Esophagus (tissue), 2 donors: ENCODE measurements around the gene EMD. TPM values are rescaled to one million over a fixed set of nuclear protein-coding genes. Genes with fewer than 3 reads are reported as not detected.

Experiments used
- H3K27ac ChIP-seq, 2 donors: one replicate each; pipeline ENCODE4 v1.5.1; 2013; ENCODE audit warnings: low read depth in 2 of 2, mild to moderate bottlenecking in 2 of 2, inconsistent platforms in 1 of 2, low read length in 1 of 2, moderate library complexity in 1 of 2
- H3K27me3 ChIP-seq, 2 donors: one replicate each; pipeline ENCODE4 v1.6.1; 2013; ENCODE audit warnings: low read length in 2 of 2, control low read depth in 1 of 2, mild to moderate bottlenecking in 1 of 2; ENCODE audit not compliant: insufficient read depth in 2 of 2, control insufficient read depth in 1 of 2
- H3K36me3 ChIP-seq, 2 donors: one replicate each; pipeline ENCODE4 v1.6.1; 2013; ENCODE audit warnings: low read length in 1 of 2; ENCODE audit not compliant: control insufficient read depth in 2 of 2, insufficient read depth in 2 of 2
- H3K4me1 ChIP-seq, 2 donors: one replicate each; pipeline ENCODE4 v1.6.1; 2013; ENCODE audit warnings: low read length in 1 of 2; ENCODE audit not compliant: control insufficient read depth in 2 of 2, insufficient read depth in 2 of 2
- H3K4me3 ChIP-seq, 2 donors: one replicate each; pipeline ENCODE4 v1.5.1; 2013; ENCODE audit warnings: low read length in 2 of 2, mild to moderate bottlenecking in 2 of 2, low read depth in 1 of 2, moderate library complexity in 1 of 2
- H3K9me3 ChIP-seq, 2 donors: one replicate each; pipeline ENCODE4 v1.6.1; 2013; ENCODE audit warnings: mild to moderate bottlenecking in 2 of 2, low read depth in 1 of 2, low read length in 1 of 2, moderate library complexity in 1 of 2; ENCODE audit not compliant: control insufficient read depth in 2 of 2, insufficient read depth in 1 of 2
- WGBS, 2 donors: extraction: QIAGEN DNeasy Blood & Tissue Kit; methylation state at CpG; one replicate each; pipeline ENCODE4 v1.1.7; 2013; 5-methylcytosine and 5-hydroxymethylcytosine counted together
- polyA plus RNA-seq, 2 donors: library from polyadenylated mRNA; stranded (reverse); fragments of 200-250 nt; gene quantifications; one replicate each; pipeline ENCODE4 v1.2.3, GENCODE V29; 2013
- donor health status: healthy with polysubstance abuse.
- donor health status: Bipolar disorder and iron deficiency.

Gene EMD
- polyA plus RNA-seq, 2 donors, result 66.5 to 83.9 TPM

DNA sequence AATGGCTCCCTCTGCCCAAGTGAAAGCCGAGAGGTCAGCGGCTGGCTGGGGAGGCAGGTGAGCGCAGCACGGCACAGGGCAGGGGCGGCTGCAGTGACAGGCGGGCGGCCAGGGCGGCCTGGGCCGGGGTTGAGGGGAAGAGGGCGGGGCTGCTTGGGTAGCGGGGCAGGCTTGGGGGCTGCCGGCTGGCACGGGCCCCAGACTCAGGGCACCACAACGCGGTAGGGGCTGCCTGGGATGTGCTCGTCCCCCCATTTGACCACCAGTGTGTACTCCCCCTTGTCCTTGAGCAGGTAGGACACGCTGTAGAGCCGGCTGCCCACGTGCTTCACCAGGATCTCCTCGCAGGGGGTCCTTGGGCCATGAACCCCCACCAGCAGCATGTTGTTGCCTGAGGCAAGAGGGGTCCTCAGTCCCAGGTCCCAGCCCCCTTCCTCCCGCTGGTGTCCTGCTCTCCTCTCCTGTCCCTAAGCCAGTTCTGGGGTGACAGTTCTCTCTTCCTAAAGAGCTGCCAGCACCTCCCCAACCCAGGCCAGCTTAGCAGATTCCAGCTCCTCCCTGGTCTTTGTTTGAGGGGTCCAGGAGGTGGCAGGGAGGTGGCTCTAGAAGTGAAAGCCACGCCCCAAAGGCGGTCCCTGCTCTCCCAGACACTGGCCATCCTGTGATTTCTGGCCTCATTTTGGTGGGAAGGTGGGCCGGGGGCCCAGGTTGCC is 30.3 kb upstream of the EMD start:
- peaks cover 0 to 41% of the 10 kb centered on the region in 2 donors for H3K36me3 ChIP-seq
- peaks cover 3 to 6% of the 10 kb centered on the region in 2 donors for H3K4me1 ChIP-seq
- no peaks in the 10 kb centered on the region for H3K27me3 ChIP-seq
- 87 to 89% methylated on average over 20 to 24 of the region's 24 CpGs for WGBS, 2 donors
- H3K27ac ChIP-seq, result no peak overlapping the region
- H3K4me3 ChIP-seq, result no peak overlapping the region
- no peaks in the 10 kb centered on the region for H3K9me3 ChIP-seq

DNA sequence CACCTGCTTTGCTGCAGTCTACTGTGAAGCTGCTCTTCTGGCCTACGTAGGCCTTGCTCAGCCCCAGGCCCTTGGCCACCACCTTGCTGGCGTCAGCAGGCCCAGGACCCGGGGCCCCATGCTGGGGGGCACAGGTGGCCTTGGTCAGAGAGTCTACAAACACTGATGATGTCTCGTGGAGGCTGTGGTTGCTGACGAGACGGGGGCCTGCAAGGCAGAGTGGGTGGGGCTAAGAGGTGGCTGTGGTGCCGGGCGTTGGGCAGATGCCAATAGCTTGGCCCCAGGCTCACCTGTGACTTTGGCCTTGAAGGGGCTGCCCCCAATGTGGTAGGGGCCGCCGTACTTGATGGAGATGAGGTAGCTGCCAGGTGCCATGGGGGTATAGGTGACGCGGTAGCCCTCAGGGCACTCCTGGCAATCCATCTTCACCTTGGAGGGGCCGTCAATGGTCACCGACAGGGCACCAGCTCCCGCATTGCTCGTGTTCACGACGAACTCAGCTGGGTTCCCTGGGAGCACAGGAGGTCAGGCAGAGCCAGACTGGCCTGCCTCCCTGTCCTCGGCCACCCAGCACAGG is 29.6 kb upstream of the EMD start:
- no peak overlapping the region for H3K4me3 ChIP-seq
- no peaks in the 10 kb centered on the region for H3K9me3 ChIP-seq
- H3K36me3 ChIP-seq, result peaks cover 0 to 47% of the 10 kb centered on the region in 2 donors
- no peaks in the 10 kb centered on the region for H3K27me3 ChIP-seq
- no peak overlapping the region for H3K27ac ChIP-seq
- peaks cover 3 to 6% of the 10 kb centered on the region in 2 donors for H3K4me1 ChIP-seq
- WGBS, 2 donors, result 62 to 79% methylated on average over 17 to 19 of the region's 19 CpGs

DNA sequence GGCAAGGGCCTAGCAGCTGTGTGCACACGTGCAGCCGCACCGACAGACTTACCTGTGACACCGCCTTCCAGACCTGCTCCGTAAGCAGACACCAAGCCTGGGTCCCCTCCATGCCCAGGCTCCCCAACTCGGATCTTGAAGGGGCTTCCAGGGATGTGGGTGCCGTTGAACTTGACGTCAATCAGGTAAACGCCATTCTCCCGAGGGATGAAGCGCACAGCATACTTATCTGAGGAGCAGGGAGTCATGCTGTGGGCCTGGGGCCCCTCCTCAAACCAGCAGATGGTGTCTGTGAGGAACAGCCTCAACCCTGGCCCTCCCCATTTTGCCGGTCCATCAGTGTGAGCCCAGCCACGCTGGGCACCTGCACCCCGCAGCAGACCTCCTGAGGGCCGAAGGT is 29.1 kb upstream of the EMD start:
- H3K9me3 ChIP-seq, result no peaks in the 10 kb centered on the region
- peaks cover 0 to 52% of the 10 kb centered on the region in 2 donors for H3K36me3 ChIP-seq
- no peak overlapping the region for H3K27ac ChIP-seq
- WGBS, 2 donors, result 81 to 87% methylated on average over 15 of the region's 15 CpGs
- peaks cover 3 to 6% of the 10 kb centered on the region in 2 donors for H3K4me1 ChIP-seq
- H3K4me3 ChIP-seq, result no peak overlapping the region
- H3K27me3 ChIP-seq, result no peaks in the 10 kb centered on the region

DNA sequence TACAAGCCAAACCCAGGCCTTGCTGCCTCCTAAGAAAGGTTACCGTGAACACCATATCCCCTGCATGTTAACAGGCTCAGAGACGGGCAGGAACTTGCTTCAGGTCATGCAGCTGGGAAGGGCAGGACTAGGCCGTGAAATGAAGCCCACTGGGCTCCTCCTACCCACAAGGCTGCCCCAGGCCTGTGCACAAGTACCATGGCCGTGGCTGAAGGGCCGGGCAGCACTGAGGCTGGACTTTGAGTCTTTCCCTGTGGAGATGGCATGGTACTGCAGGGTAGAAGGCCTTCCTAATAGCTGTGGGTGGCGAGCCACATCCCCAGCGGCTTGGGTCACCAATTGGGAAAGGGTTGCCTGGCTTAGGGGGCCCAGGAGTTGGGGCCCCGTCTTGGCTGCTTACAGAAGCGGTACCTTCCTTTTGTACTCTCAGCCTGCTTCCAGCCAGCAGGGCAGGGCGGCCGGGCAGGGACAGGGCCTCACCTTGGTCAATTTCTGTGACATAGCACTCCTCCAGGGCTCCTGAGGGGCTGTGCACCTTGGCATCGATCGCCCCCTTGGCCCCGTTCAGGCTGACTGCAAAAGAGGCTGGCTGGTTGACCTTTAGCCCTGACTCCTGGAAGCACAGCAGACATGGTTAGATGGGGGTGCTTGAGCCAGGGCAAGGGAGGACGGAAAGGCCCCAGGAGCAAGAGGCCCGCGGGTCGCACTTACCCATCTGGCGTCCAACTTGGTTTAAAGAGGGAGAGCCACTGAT is 28.5 kb upstream of the EMD start:
- peaks cover 0 to 58% of the 10 kb centered on the region in 2 donors for H3K36me3 ChIP-seq
- H3K4me1 ChIP-seq, result peaks cover 3 to 6% of the 10 kb centered on the region in 2 donors
- no peak overlapping the region for H3K4me3 ChIP-seq
- 69 to 77% methylated on average over 19 of the region's 19 CpGs for WGBS, 2 donors
- no peaks in the 10 kb centered on the region for H3K27me3 ChIP-seq
- H3K27ac ChIP-seq, result peak overlapping the region in 1 of 2 donors; percentile 9
- no peaks in the 10 kb centered on the region for H3K9me3 ChIP-seq

DNA sequence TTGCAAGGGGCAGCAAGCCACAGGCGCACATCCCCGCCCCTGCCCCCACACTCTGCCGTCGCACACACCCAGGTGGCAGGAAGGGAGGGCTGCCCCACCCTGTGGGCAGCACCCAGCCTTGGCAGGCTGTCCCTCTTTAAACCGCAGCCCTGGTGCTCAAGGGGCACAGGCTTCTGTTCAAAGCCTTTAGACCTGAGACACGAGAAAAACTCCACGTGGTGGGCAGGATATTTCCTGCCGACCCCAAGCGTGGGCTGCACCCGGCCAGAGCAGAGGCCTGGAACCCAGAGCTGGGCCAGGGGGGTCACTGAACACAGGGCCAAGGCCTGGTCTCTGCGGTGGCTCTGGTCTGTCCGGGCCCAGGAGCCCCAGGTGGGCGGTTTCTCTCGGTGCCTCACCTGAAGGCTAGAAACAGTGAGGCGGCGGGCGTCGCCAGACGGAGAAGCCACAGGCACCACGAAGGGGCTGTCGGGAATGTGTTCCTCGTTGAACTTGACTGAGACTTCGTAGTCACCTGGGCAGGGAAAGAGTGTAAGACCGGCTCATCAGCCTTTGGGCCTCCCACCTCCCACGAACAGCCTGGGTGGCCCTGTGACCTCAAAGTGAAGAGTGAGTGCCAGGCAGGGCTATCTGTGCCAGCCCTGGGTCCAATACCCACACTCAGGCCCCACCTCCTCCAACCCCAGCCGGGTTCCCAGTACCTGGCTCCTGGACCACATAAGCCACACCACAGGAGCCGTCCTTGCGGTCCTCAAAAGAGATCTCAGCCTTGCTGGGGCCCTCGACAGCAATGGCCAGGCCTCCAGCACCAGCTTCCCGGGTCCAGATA is 27.7 kb upstream of the EMD start:
- Histone ChIP-seq H3K27ac (peak overlapping the region; percentile 42), H3K27me3 (no peaks in the 10 kb centered on the region), H3K4me1 (peaks cover 3 to 6% of the 10 kb centered on the region in 2 donors), H3K36me3 (peaks cover 0 to 65% of the 10 kb centered on the region in 2 donors), H3K4me3 (no peak overlapping the region), H3K9me3 (no peaks in the 10 kb centered on the region)
- WGBS, 2 donors, result 45 to 57% methylated on average over 30 of the region's 30 CpGs

DNA sequence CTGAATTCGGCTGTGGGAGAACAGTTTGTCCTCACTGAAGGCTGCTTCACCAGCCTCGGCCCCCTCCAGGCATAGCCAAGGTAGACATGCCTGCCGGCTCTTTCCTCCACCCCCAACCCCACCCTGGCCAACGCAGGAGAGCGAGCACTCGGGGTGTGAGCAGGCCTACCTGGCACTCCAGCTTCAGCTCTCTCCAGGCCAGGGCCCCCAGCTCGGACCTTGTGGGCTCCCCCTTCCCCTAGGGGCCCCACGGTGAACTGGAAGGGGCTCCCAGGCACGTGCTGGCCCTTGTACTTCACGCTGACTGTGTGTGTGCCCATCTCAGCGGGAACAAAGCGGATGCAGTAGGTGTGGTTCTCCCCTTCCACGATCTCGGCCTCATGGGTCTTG is 27.1 kb upstream of the EMD start:
- WGBS, 2 donors, result 57 to 77% methylated on average over 13 to 14 of the region's 14 CpGs
- Histone ChIP-seq H3K27ac (peak overlapping the region in 1 of 2 donors; percentile 54), H3K4me1 (peaks cover 3 to 6% of the 10 kb centered on the region in 2 donors)

DNA sequence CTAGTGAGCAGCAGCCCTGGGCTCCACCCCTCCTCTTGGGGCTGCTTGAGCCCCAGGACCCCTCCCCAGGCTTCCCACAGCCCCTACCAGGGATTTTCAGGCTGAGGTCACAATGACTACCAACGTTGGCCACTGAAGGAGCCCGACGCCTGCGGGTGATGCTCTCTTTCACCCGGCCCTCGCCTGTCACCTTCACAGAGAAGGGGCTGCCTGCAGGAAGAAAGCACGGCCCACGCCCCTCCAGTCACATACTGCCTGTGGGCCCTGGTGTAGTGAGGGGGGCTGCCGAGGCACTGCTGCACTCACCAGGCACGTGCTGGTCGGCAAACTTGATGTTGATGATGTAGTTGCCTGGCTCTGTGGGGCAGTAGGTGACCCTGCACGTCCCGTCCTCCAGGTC is 26.6 kb upstream of the EMD start:
- peaks cover 0 to 75% of the 10 kb centered on the region in 2 donors for H3K36me3 ChIP-seq

More for the DNA sequence above, 27.1 kb upstream of the EMD start:
- H3K4me3 ChIP-seq, result no peak overlapping the region
- H3K27me3 ChIP-seq, result no peaks in the 10 kb centered on the region
- H3K9me3 ChIP-seq, result no peaks in the 10 kb centered on the region
- H3K36me3 ChIP-seq, result peaks cover 0 to 70% of the 10 kb centered on the region in 2 donors

DNA sequence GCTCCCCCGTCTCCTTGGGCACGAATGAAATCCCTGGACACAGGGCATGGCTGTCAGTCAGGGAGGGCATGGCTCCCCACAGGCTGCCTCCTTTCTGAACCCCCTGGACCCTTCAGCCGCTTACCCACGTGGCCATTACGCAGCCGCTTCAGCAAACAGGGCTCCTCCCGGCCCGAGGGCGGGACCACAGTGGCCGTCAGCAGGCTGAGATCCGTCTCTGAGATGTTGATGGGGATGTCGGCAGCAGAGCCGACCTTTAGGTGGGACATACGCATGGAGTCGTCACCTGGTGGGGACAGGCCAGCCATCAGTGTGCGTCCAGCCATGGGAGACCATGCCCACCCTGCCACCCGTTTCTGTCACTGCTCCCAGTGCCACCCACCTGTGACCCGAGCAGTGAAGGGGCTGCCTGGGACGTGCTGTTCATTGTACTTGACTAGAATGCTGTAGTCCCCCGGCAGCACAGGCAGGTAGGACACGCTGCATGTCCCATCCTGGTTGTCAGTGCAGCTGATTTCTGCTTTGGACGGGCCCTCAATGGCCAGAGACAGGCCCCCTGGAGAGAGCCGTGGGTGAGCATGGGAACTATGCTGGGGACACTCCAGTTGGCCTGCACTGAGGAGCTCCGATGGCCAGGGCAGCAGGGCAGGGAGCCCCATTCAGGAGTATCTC is 25.8 kb upstream of the EMD start:
- Histone ChIP-seq H3K4me3 (no peak overlapping the region), H3K36me3 (peaks cover 0 to 83% of the 10 kb centered on the region in 2 donors), H3K9me3 (no peaks in the 10 kb centered on the region), H3K4me1 (peaks cover 3 to 6% of the 10 kb centered on the region in 2 donors), H3K27ac (no peak overlapping the region), H3K27me3 (no peaks in the 10 kb centered on the region)
- 80 to 83% methylated on average over 24 of the region's 24 CpGs for WGBS, 2 donors

More for the DNA sequence above, 26.6 kb upstream of the EMD start:
- Histone ChIP-seq H3K4me3 (no peak overlapping the region), H3K4me1 (peaks cover 3 to 6% of the 10 kb centered on the region in 2 donors), H3K27me3 (no peaks in the 10 kb centered on the region), H3K27ac (peak overlapping the region in 1 of 2 donors; percentile 54), H3K9me3 (no peaks in the 10 kb centered on the region)
- WGBS, 2 donors, result 73 to 83% methylated on average over 13 of the region's 13 CpGs
